GM19438 (cell line): Measurements from ENCODE around the gene ERBB2.
"Not testable (repeated sequence)": the region's sequence is repeated elsewhere in the genome, so short reads cannot be mapped to it uniquely, and the experiment has no call there.

ENCODE experiments used
- ATAC-seq: cut with Tn5 transposase; IDR thresholded peaks from one replicate; pipeline ENCODE4 v1.9.1; 2021; ENCODE audit warnings: low read depth; ENCODE audit not compliant: unreplicated experiment

ERBB2 gene

DNA sequence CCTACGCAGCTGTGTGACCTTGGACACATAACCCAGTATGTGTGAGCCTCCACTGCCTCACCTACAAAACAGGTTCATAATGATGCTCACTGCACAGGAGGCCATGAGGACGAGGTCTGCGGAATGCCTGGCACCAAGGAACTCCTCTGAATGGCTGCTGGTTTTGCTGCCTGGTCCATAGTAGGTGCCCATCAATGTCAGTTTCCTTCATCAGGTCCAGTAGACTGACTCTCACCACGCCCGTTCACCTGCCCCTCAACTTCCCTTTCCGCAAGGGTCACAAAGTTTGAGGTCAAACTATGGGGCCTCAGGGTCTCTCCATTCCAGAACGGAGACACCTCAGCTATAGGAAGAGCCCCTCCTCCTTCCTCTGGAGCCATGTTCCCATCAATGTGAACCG, 22.8 kb upstream of the ERBB2 start:
- ATAC-seq = no peak

GRCh38 chr17:39677542-39678339, 22.1 kb upstream of the ERBB2 start:
- ATAC-seq = no peak

- ATAC-seq = no peak
Observed at GRCh38 chr17:39678340-39679116, 21.3 kb upstream of the ERBB2 start.

GRCh38 chr17:39679521-39680192, 20.2 kb upstream of the ERBB2 start:
- ATAC-seq = no peak

GRCh38 chr17:39683295-39683939, 16.4 kb upstream of the ERBB2 start:
- no peak for ATAC-seq

DNA sequence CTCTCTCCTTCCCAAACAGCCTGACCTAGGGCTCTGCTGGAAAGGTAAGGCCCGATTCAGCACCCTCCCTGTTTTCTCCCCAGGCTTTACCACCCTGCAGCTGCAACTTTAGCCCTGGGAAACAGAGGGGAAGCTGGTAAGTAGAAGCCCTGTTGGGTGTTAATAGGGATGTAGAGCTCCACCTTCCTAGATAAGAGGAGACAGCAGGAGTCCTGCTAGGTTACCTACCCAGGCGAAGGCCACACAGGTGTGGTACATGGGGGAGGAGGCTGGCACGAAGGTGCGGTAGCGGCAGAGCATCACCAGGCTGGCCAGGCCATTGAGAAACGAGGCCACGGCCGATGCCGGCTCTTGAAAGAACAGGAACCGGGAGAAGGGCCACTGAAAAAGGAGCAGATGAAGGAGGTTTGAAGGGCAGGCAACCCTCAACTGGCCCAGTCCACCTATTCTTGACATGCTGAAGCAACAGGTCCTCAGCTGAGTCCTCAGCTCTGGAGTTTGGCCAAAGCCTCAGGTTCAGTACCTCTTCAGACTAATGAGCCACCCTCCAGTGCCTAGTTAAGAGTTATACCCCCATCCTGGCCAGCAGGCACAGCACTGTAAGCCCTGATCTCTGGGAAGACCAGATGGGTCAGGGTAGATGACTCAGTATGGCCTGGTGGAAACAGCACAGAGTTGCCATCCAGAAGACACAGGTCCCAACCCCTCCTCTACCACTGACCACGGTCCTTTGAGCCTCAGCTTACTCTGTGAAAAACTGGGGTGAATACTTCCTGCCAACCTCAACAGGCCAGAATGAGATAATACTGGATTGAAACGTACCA, 15.3 kb upstream of the ERBB2 start:
- ATAC-seq = no peak

DNA sequence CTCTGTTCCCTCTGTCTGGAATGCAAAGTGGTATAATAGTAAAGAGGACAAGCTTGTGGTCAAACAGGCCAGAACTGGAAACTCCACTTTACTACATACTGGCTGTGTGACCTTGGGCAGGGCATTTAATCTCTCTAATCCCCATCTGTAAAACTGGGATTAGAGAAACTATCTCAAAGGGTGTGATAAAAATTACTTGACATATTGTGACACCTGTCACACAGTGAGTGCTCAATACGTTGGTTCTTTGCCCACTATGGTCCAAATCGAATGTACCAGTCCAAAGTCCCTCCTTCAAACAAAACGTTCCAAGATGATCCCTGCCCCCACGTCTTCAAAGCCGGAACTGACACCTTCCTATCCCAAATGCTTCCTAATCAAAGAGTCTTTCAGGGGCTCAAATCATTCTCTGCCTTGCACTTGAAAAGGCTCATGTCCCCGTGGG, 12.7 kb upstream of the ERBB2 start:
- ATAC-seq = no peak

GRCh38 chr17:39687546-39688474, 12.1 kb upstream of the ERBB2 start, which contains the start of gene PGAP3:
PGAP3 (minus strand) TSS chr17:39688057; CDS start chr17:39688014, 43 bp downstream.
- ATAC-seq = peak; percentile 83

- no peak for ATAC-seq
Observed at GRCh38 chr17:39688475-39688835, 11.4 kb upstream of the ERBB2 start.

DNA sequence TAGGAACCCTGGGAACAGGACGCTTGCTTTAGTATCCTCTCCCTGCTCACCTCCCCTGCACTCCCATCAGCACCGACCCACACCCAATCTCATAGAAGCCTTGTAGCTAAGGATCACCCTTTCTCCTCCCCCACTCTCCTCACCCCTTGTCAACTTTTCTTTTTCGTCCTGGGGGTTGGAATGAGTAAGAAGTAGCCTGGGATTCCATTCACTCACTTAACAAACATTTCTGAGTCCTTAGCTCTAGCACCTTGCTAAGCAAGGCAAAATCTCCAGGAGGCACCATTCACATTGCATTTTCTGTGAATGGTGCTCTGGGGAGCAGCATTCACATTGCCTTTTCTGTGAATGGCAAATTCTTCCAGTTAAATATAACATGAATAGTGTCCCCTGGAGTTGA, 10.9 kb upstream of the ERBB2 start:
- no peak for ATAC-seq

DNA sequence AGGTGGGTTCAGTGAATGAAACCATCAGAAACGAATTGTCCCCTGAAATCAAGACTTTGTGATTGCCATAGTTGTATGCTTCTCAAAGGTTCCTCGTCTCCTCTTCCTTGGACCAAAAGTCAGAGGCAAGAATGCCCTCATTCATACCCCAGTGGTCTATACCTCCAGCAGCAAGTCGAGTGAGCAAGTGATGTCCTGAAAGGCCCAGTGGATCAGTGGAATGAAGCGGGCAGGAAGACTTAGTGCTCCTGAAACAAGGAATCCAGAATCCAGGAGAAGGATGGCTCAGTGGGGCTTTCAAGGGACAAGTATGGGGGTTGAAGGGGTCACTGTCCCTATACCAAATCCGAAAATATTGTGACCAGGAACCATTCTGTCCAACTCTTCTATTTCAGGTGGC, 5.3 kb upstream of the ERBB2 start:
- no peak for ATAC-seq

GRCh38 chr17:39695089-39695474, 4.8 kb upstream of the ERBB2 start:
- ATAC-seq = no peak

DNA sequence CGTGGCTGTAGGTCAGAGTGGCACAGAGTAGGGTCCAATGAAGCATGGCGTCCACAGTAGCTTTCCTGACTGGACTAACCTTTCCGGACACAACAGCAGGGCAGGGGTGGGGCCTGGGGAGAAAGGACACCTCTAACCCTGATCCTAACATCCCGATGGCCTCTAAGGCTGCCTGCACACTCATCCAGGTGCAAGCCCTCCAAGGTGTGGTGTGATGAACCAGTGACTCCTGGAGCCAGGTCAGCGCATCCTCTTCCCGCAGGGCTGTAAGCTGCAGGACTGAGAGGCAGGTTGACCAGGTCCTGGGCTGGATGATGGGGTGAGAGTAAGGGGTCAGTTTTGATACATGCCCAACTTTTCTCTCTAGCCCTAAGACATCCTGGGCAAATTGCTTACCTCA, 3.1 kb upstream of the ERBB2 start:
- no peak for ATAC-seq

GRCh38 chr17:39697961-39698360, 1.9 kb upstream of the ERBB2 start:
- ATAC-seq = no peak

- ATAC-seq = not testable (repeated sequence)
Observed at GRCh38 chr17:39699157-39699817, 577 bp upstream of the ERBB2 start.

GRCh38 chr17:39700148-39700987, 504 bp downstream of the ERBB2 start:
- no peak for ATAC-seq

DNA sequence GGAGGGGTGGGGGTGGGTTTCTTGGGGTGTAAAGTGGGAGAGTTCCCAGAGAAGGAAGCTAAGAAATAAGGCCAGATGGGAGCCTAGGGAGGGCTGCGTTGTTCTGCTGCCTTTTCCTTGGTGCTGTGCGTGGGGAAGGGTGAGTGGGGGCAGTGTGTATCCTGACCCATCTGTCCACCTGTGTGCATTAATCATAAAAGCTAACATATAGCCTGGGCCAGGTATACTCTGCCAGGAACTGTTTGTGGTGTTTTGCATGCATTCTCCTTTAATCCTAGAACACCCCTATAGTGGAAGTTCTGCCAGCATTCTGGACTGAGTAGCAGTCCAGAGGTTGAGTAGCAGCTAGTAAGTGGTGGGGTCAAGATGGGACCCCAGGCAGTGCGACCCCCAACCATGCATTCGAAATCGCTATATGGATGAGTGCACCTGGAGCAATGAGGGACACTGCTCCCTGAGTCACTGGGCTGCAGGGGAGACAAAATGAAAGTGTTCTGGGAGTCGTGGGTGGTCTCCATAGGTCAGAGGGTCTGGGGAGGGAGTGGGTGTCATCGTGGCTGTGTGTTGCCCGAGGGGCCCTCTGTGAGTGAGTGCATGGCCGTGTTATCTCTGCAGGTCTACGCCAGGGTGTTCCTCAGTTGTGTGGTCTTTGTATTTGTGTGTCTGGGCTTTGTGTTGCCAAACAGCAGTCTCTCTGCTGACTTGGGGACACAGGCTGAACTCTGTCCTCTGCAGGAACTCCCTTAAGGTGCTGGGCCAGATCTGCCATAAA, 1.3 kb downstream of the ERBB2 start:
- ATAC-seq = no peak
